ENCODE data around the gene RDM1.
"Not testable (repeated sequence)": the region's sequence is repeated elsewhere in the genome, so short reads cannot be mapped to it uniquely, and the experiment has no call there.

The RDM1 gene

DNA sequence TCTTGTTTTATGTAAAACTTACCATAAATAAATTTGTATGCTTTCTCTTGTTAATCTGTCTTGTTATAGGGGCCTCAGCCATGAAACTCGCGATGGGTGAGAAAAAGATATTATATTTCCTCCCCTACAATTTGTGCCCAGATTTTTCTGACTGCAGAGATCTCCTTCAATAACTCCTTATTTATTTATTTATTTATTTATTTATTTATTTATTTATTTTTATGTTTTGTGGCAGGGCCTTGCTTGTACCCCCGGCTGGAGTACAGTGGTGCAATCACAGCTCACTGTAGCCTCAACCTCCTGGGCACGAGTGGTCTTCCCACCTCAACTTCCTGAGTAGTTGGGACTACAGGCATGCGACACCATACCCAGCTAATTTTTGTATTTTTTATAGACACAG lies 27.1 kb downstream of the RDM1 start:
- no peak for TF ChIP-seq CTCF (IDR thresholded peaks at IDR 0.05; ENCODE audit: insufficient read depth, low read length, poor library complexity, severe bottlenecking)
- Histone ChIP-seq H3K27me3 (replicated peaks; ENCODE audit: control insufficient read depth, insufficient read depth, low read length) (no peaks in the 10 kb centered on the region), H3K4me3 (replicated peaks; ENCODE audit: low read depth, low read length) (no peak overlapping the region), H3K36me3 (ENCODE audit: control insufficient read depth, insufficient read depth, low read length) (no peaks in the 10 kb centered on the region)
- no peak for DNase-seq (ENCODE audit: extremely low read depth, insufficient read length)

GRCh38 chr17:35901631-35902175 lies 28.9 kb downstream of the RDM1 start:
- TF ChIP-seq CTCF (IDR thresholded peaks at IDR 0.05; ENCODE audit: insufficient read depth, low read length, poor library complexity, severe bottlenecking), result no peak
- DNase-seq (ENCODE audit: extremely low read depth, insufficient read length), result no peak
- Histone ChIP-seq H3K27me3 (replicated peaks; ENCODE audit: control insufficient read depth, insufficient read depth, low read length) (no peaks in the 10 kb centered on the region), H3K4me3 (replicated peaks; ENCODE audit: low read depth, low read length) (no peak overlapping the region), H3K36me3 (ENCODE audit: control insufficient read depth, insufficient read depth, low read length) (no peaks in the 10 kb centered on the region)

DNA sequence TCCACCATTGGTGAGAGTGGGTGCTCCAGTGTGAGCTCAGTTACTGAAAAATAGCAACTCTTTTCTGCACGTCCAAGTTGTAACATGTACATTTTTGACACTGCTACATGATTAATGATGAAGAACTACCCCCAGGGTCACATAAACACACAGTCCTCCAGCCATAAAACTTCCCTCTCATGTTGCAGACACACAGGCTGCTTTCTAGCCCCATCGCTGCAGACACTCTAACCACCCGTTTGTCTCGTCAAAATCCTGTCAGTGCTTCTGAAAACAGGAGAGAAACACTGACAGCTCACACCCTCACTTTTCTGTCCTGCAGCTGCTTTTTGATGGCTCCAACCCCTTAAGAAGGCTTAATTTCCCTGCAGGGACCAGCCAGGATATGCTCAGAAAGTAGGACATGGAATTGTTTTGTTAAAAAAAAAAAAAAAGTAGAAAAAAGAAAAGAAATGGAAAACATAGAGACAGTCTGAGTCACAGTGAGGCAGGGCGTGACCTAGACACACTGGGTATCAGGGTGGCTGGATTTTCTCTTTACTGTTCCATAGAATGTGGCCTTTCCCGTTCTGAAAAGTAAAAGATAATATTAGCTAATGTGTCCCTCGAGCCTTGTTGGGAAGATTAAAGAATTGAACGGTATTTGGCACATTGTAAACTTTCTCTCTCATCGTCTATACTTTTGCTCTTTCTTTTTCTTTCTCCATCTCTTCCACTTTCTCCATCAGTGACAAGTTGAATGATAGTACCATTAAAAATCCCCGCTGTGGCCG lies 29.7 kb downstream of the RDM1 start:
- DNase-seq (ENCODE audit: extremely low read depth, insufficient read length), result no peak
- TF ChIP-seq CTCF (IDR thresholded peaks at IDR 0.05; ENCODE audit: insufficient read depth, low read length, poor library complexity, severe bottlenecking), result no peak
- Histone ChIP-seq H3K4me3 (replicated peaks; ENCODE audit: low read depth, low read length) (no peak overlapping the region), H3K36me3 (ENCODE audit: control insufficient read depth, insufficient read depth, low read length) (no peaks in the 10 kb centered on the region), H3K27me3 (replicated peaks; ENCODE audit: control insufficient read depth, insufficient read depth, low read length) (no peaks in the 10 kb centered on the region)

- Histone ChIP-seq H3K36me3 (ENCODE audit: control insufficient read depth, insufficient read depth, low read length) (no peaks in the 10 kb centered on the region), H3K4me3 (replicated peaks; ENCODE audit: low read depth, low read length) (no peak overlapping the region), H3K27me3 (replicated peaks; ENCODE audit: control insufficient read depth, insufficient read depth, low read length) (no peaks in the 10 kb centered on the region)
- DNase-seq (ENCODE audit: extremely low read depth, insufficient read length), result no peak
- TF ChIP-seq CTCF (IDR thresholded peaks at IDR 0.05; ENCODE audit: insufficient read depth, low read length, poor library complexity, severe bottlenecking), result no peak
Observed at GRCh38 chr17:35900280-35900679, 30.3 kb downstream of the RDM1 start.

GRCh38 chr17:35898283-35899070 lies 32.1 kb downstream of the RDM1 start:
- no peak for DNase-seq (ENCODE audit: extremely low read depth, insufficient read length)
- TF ChIP-seq CTCF (IDR thresholded peaks at IDR 0.05; ENCODE audit: insufficient read depth, low read length, poor library complexity, severe bottlenecking), result no peak
- no peaks in the 10 kb centered on the region for H3K36me3 ChIP-seq (ENCODE audit: control insufficient read depth, insufficient read depth, low read length)
- H3K4me3 ChIP-seq (replicated peaks; ENCODE audit: low read depth, low read length), result no peak overlapping the region
- H3K27me3 ChIP-seq (replicated peaks; ENCODE audit: control insufficient read depth, insufficient read depth, low read length), result no peaks in the 10 kb centered on the region

GRCh38 chr17:35897772-35898171 lies 32.8 kb downstream of the RDM1 start:
- not testable (repeated sequence) for H3K4me3 ChIP-seq (replicated peaks; ENCODE audit: low read depth, low read length); DNase-seq (ENCODE audit: extremely low read depth, insufficient read length); H3K36me3 ChIP-seq (ENCODE audit: control insufficient read depth, insufficient read depth, low read length); H3K27me3 ChIP-seq (replicated peaks; ENCODE audit: control insufficient read depth, insufficient read depth, low read length)

Measured in GM06990 (cell line).